GM08714 (cell line): ENCODE data around the gene SDCCAG8.
A peak's percentile ranks its signal among the peaks of the same experiment; 100 is the strongest.

Experiments used
- H3K4me3 ChIP-seq: fragments of 200-500 bp; sonication (Bioruptor generic); 2 replicates; pipeline ENCODE4 v1.5.1; 2014; ENCODE audit warnings: mild to moderate bottlenecking, low read length, inconsistent platforms
- ZNF274 ChIP-seq: IDR thresholded peaks from 2 replicates; pipeline ENCODE4 v1.6.1; 2012; ENCODE audit warnings: mild to moderate bottlenecking, low read depth, low read length

The SDCCAG8 gene

DNA sequence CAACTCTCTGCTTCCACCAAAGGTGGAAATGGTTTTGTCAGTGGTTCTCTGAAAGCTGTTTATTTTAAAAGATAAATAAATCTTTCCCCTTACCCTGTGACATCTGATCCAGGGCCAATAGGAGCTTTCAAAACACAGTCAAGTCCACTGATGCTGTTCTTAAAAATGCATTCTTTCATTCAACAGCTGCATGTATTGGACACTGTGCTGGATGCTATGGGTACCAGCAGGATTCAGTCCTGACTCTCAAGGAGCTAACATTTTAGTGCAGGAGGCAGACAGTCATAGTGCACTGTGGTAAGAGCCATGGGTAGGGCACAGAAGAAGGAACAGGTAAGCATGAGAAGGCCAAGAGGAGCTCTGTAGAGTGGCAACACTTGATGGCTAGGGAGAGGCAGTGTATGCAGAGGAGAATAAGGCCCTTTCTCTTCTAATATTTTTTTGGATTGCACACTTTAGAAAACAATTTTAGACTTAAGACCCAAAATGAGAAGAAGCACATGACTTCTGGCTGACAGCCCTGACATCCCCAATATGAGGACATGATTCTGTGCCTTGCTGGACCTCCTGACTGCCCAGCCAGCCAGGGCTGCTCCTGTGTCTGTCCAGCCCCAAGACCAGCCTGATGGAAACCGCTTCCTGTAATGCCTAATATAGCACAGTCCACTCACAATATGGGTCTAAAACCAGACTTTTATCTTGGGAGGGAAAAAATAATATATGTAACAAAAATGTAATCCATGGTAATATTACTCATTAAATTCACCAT lies 207.3 kb downstream of the SDCCAG8 start:
- no peak for TF ChIP-seq ZNF274
- H3K4me3 ChIP-seq: no peak overlapping the region

GRCh38 chr1:243465081-243465480 lies 209.2 kb downstream of the SDCCAG8 start:
- TF ChIP-seq ZNF274: no peak
- no peak overlapping the region for H3K4me3 ChIP-seq

DNA sequence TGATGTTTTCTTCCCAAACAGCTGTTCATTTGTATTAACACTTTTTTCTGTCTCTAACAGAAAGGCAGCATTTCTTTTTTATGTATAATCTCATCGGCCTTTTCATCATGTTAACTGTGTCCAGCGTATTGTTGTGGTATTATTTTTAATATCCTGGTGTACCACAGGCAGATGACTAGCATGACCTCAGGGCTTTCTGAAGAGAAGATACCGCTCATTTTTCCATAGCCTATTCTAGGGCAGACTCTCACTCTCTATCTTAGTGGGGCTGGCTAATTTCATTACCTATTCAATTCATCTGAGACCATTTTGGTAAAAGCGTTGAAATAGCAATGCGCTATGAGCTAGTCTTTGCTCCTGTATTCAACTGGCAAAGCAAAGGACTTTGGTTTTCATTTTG lies 209.9 kb downstream of the SDCCAG8 start:
- no peak overlapping the region for H3K4me3 ChIP-seq

GRCh38 chr1:243469497-243469896 lies 213.7 kb downstream of the SDCCAG8 start:
- no peak overlapping the region for H3K4me3 ChIP-seq
- TF ChIP-seq ZNF274: no peak

More for the DNA sequence above, 209.9 kb downstream of the SDCCAG8 start:
- no peak for TF ChIP-seq ZNF274

GRCh38 chr1:243470502-243470901 lies 214.7 kb downstream of the SDCCAG8 start:
- no peak overlapping the region for H3K4me3 ChIP-seq
- TF ChIP-seq ZNF274: no peak

- no peak for TF ChIP-seq ZNF274
- H3K4me3 ChIP-seq: no peak overlapping the region
These were observed 215.3 kb downstream of the SDCCAG8 start for GRCh38 chr1:243471026-243471685.

GRCh38 chr1:243471754-243472745 lies 216.2 kb downstream of the SDCCAG8 start:
- TF ChIP-seq ZNF274: no peak

GRCh38 chr1:243473227-243474135 lies 217.6 kb downstream of the SDCCAG8 start:
- peak overlapping the region; percentile 68 for H3K4me3 ChIP-seq
- no peak for TF ChIP-seq ZNF274

More at GRCh38 chr1:243471754-243472745, 216.2 kb downstream of the SDCCAG8 start:
- H3K4me3 ChIP-seq: peak overlapping the region; percentile 47; the same call in 1 of the 2 replicates

GRCh38 chr1:243474136-243474881 lies 218.5 kb downstream of the SDCCAG8 start:
- TF ChIP-seq ZNF274: no peak
- H3K4me3 ChIP-seq: no peak overlapping the region

DNA sequence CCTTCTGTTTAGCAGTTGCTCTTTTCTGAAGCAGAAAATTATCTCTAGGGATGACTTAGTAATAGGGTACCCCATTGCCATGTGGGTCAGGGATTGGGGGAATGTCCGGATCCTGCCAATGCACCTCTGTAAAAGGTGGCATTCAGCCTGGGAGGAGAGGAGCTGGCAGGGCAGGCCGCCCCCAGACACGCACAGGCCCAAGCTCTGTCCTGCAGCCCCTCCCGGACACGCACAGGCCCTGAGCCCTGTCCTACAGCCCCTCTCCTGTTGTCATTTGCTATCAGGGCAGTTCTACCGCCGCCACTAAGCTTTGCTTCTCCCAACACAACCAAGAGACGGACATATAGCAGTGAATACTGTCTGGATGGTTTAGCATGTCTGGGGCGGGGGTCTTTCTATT lies 219.1 kb downstream of the SDCCAG8 start:
- TF ChIP-seq ZNF274: no peak
- no peak overlapping the region for H3K4me3 ChIP-seq

- TF ChIP-seq ZNF274: no peak
- H3K4me3 ChIP-seq: no peak overlapping the region
These were observed 220.1 kb downstream of the SDCCAG8 start for GRCh38 chr1:243475966-243476365.

- H3K4me3 ChIP-seq: no peak overlapping the region
- TF ChIP-seq ZNF274: no peak
These were observed 222.0 kb downstream of the SDCCAG8 start for GRCh38 chr1:243477731-243478290.
